ENCODE measurements around the gene RRP7A. TPM values are rescaled to one million over a fixed set of nuclear protein-coding genes. Genes with fewer than 3 reads are reported as not detected.
"Not testable (repeated sequence)": the region's sequence is repeated elsewhere in the genome, so short reads cannot be mapped to it uniquely, and the experiment has no call there.

RRP7A gene, protein sequence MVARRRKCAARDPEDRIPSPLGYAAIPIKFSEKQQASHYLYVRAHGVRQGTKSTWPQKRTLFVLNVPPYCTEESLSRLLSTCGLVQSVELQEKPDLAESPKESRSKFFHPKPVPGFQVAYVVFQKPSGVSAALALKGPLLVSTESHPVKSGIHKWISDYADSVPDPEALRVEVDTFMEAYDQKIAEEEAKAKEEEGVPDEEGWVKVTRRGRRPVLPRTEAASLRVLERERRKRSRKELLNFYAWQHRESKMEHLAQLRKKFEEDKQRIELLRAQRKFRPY
- 74.7 TPM for polyA plus RNA-seq

DNA sequence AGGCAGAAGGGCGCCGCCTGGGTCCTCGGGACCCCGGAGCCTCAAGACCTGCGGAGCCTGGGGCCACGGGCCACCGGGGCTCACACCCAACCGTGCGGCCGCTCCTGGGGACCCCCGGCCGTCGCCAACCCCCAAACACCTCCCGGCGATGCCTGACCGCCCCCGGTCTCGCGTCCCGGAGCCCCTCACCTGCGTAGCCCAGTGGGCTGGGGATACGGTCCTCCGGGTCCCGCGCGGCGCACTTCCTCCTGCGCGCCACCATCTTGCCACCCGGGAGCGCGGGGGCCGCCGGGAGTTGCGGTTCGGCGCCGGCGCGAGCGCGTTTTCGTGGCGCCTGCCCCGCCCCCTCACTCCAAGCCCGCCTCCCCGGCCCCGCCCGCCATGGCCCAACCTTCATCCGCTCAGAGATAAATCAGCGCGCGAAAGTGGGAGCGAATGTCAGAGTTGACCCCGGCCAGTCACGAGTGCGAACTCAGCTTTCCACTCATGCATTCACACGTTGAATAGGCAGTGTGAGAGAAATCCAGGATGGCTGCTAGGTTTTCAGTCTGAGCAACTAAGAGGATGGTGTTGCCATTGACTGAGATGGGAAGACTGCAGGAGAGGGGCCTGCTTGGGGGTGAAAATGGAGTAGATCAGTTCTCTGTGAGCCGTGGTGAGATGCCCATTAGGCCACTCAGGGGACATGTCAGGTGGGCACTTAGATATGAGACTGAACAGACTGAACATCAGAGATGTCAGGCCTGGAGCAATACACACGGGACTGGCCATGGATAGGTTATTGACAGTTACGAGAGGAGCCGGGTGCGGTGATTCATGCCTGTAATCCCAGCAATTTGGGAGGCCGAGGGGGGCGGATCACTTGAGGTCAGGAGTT lies at the start of gene RRP7A:
RRP7A (minus strand) TSS at position 272 of the 877 bp plus-strand sequence; CDS start at position 262, 10 bp downstream.
- Mint-ChIP-seq H3K27ac (peak within 1 kb of the TSS; percentile 95 to 97 (median 96)), H3K27me3 (no peaks in the 10 kb centered on the region), H3K4me1 (peaks cover 6 to 11% (median 9%) of the 10 kb centered on the region in 3 donors), H3K4me3 (peak within 1 kb of the TSS; percentile 93 to 98 (median 96)), H3K9me3 (no peaks in the 10 kb centered on the region), H3K36me3 (peaks cover 3% of the 10 kb centered on the region)

GRCh38 chr22:42567950-42568349 lies 48.4 kb upstream of the RRP7A start:
- H3K9me3 Mint-ChIP-seq, H3K4me1 Mint-ChIP-seq, H3K4me3 Mint-ChIP-seq, H3K36me3 Mint-ChIP-seq, H3K27ac Mint-ChIP-seq, H3K27me3 Mint-ChIP-seq: not testable (repeated sequence)

GRCh38 chr22:42565956-42566355 lies 46.4 kb upstream of the RRP7A start:
- no peak overlapping the region for H3K27ac Mint-ChIP-seq

GRCh38 chr22:42564699-42565098 lies 45.1 kb upstream of the RRP7A start:
- Mint-ChIP-seq H3K9me3 (no peaks in the 10 kb centered on the region), H3K27me3 (no peaks in the 10 kb centered on the region), H3K4me1 (peaks cover 11 to 15% (median 12%) of the 10 kb centered on the region in 3 donors), H3K4me3 (no peak overlapping the region), H3K36me3 (peaks cover 2% of the 10 kb centered on the region), H3K27ac (no peak overlapping the region)

More at GRCh38 chr22:42565956-42566355, 46.4 kb upstream of the RRP7A start:
- Mint-ChIP-seq H3K27me3 (no peaks in the 10 kb centered on the region), H3K9me3 (no peaks in the 10 kb centered on the region), H3K4me3 (no peak overlapping the region), H3K36me3 (peaks cover 2% of the 10 kb centered on the region), H3K4me1 (peaks cover 9 to 11% (median 10%) of the 10 kb centered on the region in 3 donors)

GRCh38 chr22:42563943-42564342 lies 44.3 kb upstream of the RRP7A start:
- not testable (repeated sequence) for H3K27me3 Mint-ChIP-seq, H3K9me3 Mint-ChIP-seq, H3K36me3 Mint-ChIP-seq, H3K4me3 Mint-ChIP-seq, H3K27ac Mint-ChIP-seq
- H3K4me1 Mint-ChIP-seq = peaks cover 11 to 15% (median 12%) of the 10 kb centered on the region in 3 donors

GRCh38 chr22:42562684-42563083 lies 43.1 kb upstream of the RRP7A start:
- Mint-ChIP-seq H3K9me3 (no peaks in the 10 kb centered on the region), H3K27ac (peak overlapping the region; percentile 1 to 25 (median 14)), H3K4me1 (peaks cover 11 to 15% (median 12%) of the 10 kb centered on the region in 3 donors), H3K36me3 (no peaks in the 10 kb centered on the region), H3K27me3 (no peaks in the 10 kb centered on the region), H3K4me3 (peak overlapping the region in 3 of 4 donors; percentile 4 to 88 (median 58))

- Mint-ChIP-seq H3K36me3 (no peaks in the 10 kb centered on the region), H3K27me3 (no peaks in the 10 kb centered on the region), H3K27ac (peak overlapping the region; percentile 1 to 25 (median 14)), H3K4me1 (peaks cover 11 to 15% (median 12%) of the 10 kb centered on the region in 3 donors), H3K4me3 (peak overlapping the region in 3 of 4 donors; percentile 4 to 88 (median 58)), H3K9me3 (no peaks in the 10 kb centered on the region)
Observed at GRCh38 chr22:42562279-42562678, 42.7 kb upstream of the RRP7A start.

DNA sequence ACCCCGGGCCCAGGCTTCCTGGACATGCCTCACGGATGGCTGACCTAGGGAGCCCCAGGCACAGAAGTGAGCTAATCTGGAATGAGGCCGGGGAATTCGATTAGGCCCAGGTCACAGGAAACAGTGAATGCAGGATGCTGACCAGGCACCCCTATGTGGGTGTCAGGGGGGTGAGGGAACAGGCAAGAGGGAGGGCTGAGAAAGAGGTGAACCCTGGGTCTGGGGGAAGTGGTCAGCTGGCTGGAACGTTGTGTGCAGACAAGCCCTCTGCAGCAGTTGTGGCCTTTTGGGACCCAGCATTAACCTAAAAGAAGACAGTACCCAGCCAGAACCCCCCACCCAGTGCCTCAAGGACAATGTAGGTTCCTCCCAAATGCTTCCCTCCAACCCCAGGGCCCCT lies 42.3 kb upstream of the RRP7A start:
- Mint-ChIP-seq H3K4me3 (no peak overlapping the region), H3K36me3 (no peaks in the 10 kb centered on the region), H3K27me3 (no peaks in the 10 kb centered on the region), H3K4me1 (peaks cover 11 to 15% (median 12%) of the 10 kb centered on the region in 3 donors), H3K27ac (peak overlapping the region in 2 of 3 donors; percentile 14 to 25), H3K9me3 (no peaks in the 10 kb centered on the region)

DNA sequence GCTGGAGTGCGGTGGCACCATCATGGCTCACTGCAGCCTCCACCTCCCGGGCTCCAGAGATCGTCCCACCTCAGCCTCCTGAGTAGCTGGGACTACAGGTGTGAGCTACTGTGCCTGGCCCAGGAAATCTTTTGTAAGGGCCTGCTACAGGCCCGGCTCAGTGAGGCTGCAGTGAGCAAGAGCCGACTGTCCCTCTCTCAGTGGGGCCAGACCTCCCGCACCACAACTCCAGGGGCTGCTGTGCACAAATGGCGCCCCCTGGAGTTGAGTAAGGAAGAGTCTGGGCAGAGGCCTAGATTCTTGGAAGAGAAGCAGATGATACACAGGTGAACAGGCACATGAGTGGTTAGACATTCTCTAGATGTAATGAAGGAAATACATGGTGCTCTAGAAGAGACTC lies 41.2 kb upstream of the RRP7A start:
- H3K4me1 Mint-ChIP-seq = peaks cover 11 to 15% (median 12%) of the 10 kb centered on the region in 3 donors
- no peaks in the 10 kb centered on the region for H3K36me3 Mint-ChIP-seq
- H3K27me3 Mint-ChIP-seq = no peaks in the 10 kb centered on the region
- no peaks in the 10 kb centered on the region for H3K9me3 Mint-ChIP-seq
- peak overlapping the region in 2 of 3 donors; percentile 30 to 71 for H3K27ac Mint-ChIP-seq
- no peak overlapping the region for H3K4me3 Mint-ChIP-seq

GRCh38 chr22:42560381-42560780 lies 40.8 kb upstream of the RRP7A start:
- Mint-ChIP-seq H3K9me3 (no peaks in the 10 kb centered on the region), H3K4me1 (peaks cover 11 to 15% (median 12%) of the 10 kb centered on the region in 3 donors), H3K27ac (peak overlapping the region in 1 of 3 donors; percentile 71), H3K27me3 (no peaks in the 10 kb centered on the region), H3K4me3 (no peak overlapping the region), H3K36me3 (no peaks in the 10 kb centered on the region)

DNA sequence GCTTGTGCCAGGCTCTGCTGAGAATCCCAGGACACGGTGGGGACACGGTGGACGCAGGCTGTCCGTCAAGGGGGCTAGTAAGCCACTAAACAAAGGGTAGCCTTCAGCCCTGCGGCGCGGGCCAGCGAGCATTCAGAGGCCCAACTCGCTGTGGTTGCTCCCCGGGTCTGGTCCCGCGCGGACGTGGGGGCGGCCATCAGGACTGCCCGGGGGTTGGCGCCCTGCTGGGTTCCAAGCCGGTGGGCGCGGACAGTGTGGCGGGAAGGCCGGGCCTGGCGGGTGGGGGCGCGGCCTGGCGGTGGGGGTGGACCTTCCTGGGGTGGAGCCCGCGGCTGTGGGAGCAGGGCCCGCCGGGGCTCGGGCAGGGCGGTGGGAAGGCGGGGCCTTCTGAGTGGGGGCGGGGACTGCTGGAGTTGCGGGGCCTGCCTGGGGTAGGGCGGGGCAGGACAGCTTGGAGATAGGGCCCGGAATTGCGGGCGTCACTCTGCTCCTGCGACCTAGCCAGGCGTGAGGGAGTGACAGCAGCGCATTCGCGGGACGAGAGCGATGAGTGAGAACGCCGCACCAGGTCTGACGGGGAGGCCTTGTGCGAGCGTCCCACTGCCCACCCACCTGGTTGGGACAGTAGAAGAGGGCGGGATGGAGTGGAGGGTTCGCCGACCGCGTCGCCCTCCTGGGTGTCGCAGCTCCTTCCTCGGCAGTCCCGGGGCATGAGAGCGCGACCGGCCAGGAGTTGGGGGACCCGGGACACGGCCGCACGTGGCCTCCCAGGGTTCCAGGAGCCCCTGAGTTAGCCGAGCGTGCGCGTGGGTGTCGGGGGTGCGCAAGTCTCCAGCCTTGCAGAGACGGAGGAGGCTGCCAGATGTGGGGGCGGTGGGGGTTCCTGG lies 34.1 kb upstream of the RRP7A start, which contains the start of gene SERHL2:
SERHL2 (plus strand) TSS at position 482 of the 887 bp plus-strand sequence; CDS start at position 547, 65 bp downstream.
- Mint-ChIP-seq H3K27ac (peak within 1 kb of the TSS; percentile 68 to 80 (median 73)), H3K4me1 (peaks cover 20 to 24% (median 23%) of the 10 kb centered on the region in 3 donors), H3K27me3 (no peaks in the 10 kb centered on the region), H3K36me3 (no peaks in the 10 kb centered on the region), H3K4me3 (peak within 1 kb of the TSS; percentile 83 to 94 (median 88)), H3K9me3 (no peaks in the 10 kb centered on the region)

GRCh38 chr22:42552294-42552647 lies 32.7 kb upstream of the RRP7A start:
- not testable (repeated sequence) for H3K36me3 Mint-ChIP-seq, H3K9me3 Mint-ChIP-seq, H3K27me3 Mint-ChIP-seq
- peaks cover 20 to 24% (median 24%) of the 10 kb centered on the region in 3 donors for H3K4me1 Mint-ChIP-seq
- peak overlapping the region; percentile 83 to 94 (median 86) for H3K4me3 Mint-ChIP-seq
- peak overlapping the region; percentile 77 to 97 (median 91) for H3K27ac Mint-ChIP-seq

DNA sequence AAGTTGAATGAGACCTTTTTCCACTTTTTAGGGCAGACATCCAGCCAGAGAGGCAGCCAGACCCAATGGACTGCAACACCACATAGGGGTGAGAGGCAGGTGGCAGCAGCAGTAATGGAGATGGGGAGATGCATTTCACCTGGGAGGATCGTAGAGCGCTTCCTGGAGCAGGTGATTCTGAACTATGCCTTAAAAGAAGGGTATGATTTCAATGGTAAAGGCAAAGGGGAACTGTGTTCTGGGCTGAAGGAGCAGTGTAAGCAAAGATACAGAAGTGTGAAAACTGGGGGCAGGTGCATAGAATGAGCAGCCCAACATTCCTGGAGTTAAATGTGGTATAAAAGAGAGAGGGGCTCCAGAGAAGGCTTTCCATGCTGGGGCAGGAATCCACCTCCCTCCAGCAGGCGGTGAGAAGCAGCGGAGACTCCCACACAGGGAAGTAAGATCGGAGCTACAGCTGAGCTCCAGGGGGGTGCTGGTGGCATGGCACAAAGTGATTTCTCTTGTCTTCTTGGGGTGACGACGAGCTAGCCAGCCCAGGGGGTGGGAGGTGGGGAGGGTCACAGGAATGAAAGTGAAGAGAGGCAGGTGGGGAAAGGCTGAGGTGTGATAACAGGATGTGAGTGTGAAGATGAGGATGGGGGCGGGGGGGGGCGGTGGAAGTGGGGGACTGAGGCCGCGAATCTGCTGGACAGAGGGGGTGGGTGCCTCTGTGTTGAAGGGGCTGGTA lies 29.9 kb upstream of the RRP7A start:
- Mint-ChIP-seq H3K27me3 (no peaks in the 10 kb centered on the region), H3K36me3 (no peaks in the 10 kb centered on the region), H3K27ac (peak overlapping the region; percentile 7 to 34 (median 34)), H3K9me3 (no peaks in the 10 kb centered on the region), H3K4me3 (peak overlapping the region in 3 of 4 donors; percentile 3 to 87 (median 74)), H3K4me1 (peaks cover 20 to 24% (median 24%) of the 10 kb centered on the region in 3 donors)
